AG20443 (cell line): ENCODE measurements around the gene MYCBP2.

ENCODE experiments used
- DNase-seq: peaks from one replicate; pipeline ENCODE4 v3.0.0; 2012; ENCODE audit warnings: low spot score, mixed read lengths

The MYCBP2 gene

DNA sequence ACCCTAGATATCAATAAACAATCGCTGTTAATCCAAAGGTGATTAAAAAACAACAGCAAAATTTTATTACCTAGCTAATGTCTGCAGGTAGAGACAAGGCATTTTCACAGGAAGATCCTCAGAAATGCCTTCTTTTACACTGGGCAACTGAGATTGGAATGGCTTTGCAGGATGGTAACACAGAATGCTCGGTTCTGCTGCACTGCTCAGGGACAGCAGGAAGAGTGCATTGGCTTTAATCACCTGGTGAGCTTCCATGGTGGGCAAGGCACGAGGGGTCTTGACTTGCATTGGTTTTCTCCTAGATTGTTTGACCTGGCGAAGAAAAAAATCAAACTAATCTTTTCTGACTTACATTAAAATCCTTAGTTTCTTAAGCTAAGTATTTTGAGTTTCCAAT lies 231.6 kb downstream of the MYCBP2 start:
- no peak for DNase-seq

DNA sequence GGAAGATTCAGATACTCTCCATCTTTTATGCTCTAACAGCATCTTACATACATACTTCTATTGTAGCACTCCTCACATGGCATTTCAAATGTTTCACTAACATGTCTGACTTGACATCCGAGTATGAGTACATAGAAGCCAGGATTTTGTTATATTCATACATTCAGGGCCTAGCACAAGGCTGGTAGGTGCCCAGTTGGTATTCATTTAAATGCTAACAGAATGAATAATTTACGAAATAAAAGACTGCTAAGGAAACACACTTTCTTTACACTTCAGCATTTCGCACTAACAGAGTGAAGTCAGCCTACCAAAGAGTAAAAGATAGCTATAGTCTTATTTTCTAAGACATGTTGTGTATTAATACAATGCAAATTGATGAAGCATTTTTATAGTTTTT lies 232.1 kb downstream of the MYCBP2 start:
- no peak for DNase-seq

DNA sequence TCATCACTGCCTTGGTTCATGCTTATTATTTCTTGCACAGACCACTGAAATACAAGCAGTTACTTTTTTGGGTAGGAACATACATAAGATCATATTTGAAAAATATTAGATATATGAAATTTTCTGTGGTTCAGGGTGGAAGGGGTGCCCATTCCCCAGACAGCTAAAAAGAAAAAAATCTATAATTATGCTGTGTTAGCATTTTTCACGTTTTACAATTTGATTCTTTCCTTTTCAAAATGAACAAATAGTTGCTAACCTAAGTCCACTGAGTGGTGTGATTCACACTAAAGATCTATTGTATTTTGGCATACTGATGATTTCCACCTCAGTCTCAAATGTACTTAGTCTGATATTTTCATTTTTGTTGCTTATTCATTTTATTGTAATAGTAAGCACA lies 233.2 kb downstream of the MYCBP2 start:
- DNase-seq = no peak

DNA sequence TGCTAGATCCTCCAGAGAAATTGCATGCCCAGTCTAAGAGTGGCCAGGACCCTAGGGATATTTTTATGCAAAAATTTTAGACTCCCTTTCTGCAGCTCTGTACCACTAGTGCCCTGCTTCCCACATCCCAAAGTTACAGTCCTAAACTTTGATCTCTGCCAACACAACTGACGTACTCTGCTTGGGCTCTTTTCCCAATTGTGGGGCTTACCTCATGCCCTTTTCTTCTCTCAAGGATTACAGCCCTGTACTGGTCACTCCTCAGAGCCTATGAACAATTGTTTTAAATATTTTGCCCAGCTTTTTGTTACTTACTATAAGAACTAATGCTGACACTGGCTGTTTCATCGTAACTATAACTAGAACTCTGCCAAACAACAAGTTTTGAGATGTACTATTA lies 242.1 kb downstream of the MYCBP2 start:
- DNase-seq = no peak

DNA sequence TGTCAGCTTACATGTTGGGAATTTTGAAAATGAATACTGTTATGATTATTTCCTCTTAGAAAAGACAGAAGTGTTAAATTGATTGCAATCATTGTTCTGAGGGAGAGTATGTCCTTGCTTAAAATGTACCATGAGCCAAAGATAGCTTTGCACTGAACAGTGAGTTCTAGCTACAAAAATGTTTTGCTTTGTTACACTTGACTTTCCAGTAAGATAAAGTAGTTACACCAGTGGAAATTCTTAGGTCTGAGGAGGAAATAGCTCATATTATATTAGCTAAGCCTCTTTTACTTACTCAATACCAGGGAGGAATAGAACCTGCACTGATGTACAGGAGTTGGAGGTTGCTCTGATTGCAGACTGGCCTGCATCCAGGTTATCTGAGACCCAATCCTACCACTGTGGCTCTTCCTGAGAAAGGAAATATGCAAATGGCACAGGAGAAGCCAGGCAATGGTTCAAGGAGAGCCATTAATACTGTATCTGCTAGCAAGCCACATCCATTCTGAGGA lies 246.9 kb downstream of the MYCBP2 start:
- DNase-seq = no peak

DNA sequence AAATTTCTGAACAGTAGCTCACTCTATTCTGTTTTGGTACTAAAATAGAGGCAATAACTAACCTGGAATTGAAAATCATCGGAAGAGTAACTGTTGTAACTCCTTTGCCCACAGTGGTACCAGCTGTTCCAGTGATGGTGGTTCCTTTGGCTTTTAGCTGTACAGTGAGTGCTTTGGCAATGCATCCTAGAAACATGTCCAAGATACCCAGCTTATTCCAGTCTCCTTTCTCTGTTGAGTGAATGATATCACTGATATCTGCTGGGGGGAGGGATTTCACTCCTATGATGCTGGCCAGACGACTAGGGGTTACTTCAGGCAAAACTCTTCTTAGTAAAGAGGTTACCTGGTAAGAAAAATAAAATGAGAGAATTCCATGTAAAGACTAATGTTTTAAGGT lies 259.4 kb downstream of the MYCBP2 start:
- no peak for DNase-seq

DNA sequence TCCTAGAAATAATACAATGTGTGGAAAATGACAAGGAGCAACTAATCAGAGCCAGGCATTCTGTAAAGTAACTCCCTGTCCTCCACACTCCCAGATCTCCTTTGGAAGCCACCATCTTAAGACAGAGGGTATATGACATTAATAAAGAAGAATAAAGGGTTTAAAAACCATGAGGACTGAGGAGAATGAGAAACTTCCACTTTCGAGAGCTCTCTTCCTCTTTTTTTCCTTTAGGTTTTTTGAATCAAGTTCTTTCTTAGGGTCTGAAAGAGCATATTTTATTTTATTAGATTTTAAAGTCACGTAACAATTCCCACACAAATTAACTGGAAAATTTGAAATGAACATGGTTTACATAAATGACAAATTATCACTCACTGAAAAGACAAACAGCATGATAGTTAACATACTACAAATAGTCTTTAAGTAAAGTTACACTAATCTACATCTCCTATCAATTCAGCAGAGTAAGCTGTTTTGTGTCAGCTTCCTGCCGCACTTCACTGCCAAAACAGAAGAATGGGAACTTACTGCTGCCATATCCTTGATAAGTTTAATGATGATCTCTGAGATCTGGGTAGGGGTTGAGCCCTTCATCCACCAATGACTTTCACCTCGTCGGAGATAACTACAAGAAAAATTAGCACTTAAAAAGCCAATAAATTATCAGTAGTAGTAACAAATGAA lies 261.3 kb downstream of the MYCBP2 start:
- no peak for DNase-seq

DNA sequence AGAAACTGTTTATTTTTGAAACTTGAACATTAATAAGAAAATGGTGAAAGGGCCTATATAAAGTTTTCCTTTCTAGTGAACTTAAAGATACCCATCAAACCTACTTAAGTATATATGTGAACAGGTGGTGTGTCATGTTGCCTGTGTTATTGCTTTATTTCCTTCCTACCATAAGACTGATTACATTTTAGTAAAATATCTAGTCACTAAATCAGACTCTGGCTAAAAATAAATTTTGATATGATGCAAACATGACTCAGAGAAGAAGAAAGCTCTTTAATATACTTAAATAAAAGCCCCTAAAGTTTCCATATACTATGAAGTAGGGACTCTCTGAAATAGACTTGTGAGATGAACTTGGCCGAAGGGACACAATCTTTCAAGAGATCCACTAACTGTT lies 264.8 kb downstream of the MYCBP2 start:
- no peak for DNase-seq

DNA sequence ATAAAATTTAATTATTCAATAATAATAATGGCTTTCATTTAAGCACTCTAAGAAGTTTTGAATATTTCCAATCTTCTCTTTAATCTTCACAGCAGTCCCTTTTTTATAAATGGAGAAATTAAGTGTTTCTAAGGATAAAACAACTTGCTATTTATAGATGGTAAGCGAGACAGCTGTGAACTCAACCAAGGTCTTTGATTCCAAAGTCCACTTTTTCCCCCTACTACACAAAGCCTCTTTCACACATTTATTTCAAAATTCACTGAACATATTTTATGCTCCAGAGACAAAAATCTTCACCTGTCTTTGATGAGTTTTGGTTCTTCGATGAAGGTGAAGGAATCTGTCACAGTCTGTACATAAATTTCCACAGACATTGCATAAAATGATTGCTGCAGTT lies 265.5 kb downstream of the MYCBP2 start:
- no peak for DNase-seq

DNA sequence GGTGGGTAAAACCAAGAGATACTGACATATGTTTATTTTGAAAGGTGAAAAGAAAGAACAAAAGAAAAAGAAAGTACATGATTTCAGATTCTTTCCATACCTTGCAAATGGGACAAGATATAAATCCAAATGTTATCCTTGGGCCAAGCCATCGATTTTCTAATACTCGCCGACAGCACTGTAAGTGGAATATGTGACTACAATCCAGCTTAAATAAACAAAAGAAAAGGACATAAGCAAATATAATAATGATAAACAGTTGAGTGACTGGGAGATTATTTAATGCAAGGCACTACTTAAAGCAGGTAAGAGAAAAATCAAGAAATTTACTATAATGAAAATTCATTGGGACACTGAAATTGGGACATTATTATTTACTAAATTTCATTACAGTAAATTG lies 270.0 kb downstream of the MYCBP2 start:
- DNase-seq = no peak

DNA sequence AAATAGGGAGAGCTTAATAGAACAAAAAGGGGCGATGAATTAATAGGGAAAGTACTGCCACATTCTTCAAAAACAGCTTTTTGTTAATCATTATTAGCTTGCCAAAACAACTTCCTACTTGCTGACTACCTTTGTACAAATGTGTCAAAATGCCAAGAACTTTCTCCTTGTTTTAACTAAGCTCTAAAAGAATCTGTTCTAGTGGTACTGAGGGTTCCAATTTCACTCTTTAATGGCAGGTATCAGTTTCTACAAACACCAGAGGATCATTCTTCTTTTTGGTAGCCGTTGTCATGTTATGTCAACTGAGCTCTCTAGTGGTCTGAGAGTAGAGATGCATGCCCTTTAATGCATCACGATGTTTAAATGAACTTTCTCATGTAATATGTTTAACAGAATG lies 270.5 kb downstream of the MYCBP2 start:
- DNase-seq = no peak

DNA sequence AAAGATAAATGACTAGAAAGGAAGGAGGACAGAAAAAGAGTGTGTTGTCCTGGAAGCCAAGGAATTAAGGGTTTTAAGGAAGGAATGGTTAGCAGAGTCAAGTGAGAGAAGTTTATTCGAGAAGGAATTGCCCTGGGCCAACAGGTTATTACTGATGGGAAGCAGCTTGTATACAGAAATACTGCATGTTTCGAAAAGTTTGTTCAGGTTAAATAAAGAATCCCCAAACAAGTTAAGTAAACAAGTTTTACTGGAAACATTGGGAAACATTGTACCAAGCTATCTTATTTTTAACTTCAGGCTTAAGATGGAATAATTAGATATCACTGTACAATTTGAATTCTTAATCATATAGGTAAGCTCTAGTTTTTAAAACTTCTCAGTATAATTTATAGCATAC lies 271.7 kb downstream of the MYCBP2 start:
- DNase-seq = no peak

DNA sequence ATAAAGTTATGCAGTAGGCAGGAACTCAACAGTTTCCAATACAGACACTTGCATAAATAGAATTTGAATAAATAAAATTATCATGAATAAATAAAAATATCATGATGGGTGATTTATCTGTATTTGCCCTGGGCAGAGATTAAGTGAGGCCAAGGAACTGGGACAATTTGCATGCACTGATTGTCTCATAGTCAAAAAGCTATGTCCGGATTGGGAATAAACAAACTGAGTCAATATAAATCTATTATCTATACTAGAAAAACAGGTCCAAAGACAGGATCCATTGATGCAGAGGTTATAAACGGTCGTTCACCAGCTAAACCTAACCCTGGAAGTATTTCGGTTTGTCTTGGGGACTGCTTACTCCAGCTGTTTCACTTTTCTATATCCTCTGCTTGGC lies 273.7 kb downstream of the MYCBP2 start:
- DNase-seq = no peak

DNA sequence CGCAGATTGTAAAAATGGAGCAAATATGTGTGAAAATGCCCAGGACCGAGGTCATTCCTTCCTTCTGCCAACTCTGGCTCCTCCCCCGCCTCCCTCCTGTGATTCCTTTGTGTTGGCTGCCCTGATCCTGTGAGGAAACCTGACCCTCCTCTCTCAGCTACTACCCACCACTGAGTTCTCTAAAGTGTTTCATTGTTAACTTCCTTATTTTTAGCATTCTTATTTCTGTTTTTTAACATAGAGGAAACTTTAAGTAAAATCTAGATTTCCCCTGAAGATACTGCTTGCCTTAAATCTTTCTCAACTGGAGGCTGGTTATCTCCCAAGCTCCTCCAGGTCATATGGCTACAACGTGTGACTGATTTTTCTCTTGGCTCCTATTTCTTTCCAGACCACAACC lies 278.2 kb downstream of the MYCBP2 start:
- DNase-seq = no peak

DNA sequence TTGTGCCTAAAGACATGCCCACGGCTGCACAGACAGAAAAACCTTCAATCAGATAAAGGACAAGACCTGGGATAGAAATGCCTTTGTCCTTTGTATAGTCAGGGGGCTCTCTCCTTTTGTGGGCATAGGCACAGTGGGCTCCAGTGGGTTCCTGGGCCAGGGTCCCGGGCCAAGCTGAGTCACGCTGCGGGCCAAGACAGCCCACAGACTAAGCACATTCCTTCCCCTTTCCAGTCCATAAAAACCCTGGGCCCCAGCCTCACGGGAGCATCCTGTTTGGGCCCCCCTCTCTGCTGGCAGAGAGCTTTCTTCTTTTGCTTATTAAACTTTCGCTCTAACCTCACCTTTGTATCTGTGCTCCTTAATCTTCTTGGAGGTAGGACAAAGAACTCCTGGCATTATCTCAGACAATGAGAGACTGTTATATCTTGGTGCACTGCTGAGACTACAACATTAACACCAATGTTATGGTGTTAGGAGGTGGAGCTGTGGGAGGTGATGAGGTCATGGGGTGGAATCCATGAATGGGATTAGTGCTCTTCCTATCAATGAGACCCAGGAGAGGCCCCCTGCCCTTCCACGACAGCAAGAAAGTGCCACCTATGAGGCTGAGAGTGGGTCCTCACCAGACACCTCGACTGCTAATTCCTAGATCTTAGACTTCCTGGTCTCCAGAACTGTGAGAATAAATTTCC lies 279.1 kb downstream of the MYCBP2 start:
- no peak for DNase-seq

DNA sequence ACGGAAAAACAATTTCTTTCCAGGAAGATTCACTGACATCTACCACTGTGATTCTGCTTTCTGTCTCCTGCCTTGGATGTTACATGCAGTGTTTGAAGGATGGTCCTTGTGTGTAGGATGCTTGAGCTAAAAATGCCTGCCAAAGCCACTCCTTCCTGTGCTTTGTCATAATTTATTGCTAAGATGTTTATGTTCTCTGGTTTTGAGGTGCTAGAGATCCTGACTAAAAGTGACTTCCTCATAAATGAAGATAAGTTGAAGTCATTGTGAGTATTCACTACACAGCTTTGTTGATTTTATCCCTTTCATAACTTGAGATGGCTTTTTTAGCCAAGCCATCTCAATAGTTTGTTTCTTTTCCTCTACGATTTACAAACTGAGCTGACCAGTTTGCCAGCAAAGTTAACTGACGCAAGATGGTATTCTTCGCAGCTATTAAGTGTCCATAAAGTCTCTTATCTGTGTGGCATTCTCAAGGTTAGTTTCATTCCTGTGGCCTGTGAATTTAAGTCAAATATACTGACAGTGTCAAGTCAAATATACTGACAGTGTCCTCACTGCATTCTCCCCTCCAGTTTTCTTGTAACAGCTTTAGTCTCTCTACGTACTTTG lies 284.2 kb downstream of the MYCBP2 start:
- no peak for DNase-seq

DNA sequence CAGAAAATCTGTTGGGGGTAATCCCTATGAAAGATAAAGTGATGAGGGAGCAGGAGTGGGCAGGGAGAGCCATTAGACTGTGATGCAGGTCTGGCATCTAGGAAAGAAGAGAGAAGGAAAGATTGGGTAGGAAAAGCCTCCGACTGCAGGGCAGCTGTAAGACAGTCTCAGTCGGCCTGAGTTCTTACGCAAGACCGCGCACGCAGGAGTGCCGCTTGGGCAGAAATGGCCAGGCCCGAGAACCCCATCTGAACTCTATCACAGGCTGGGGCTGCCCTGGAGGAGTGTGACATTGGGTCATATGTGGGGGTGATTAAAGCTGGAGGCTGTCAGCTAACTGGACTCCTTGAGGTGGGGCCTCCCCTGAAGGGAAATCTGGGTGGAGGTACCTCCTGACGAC lies 286.1 kb downstream of the MYCBP2 start:
- DNase-seq = no peak

DNA sequence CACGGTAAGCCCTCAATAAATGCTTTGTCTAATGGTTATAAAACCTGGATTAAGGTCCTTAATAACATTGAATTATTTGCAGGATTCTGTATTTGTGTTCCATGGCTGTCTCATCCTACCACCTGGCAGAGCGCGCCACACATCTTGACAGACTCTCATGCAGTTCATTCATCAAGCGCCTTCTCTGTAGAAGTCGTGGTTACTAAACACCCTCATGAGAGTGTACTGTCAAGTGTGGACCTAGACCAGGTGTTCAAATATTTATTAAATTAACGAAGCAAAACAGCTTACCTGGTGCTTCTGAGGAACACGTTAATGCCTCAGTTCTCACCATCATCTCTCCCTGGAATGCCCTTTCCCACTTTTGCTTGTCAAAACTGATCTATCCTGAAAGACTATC lies 286.8 kb downstream of the MYCBP2 start:
- DNase-seq = no peak

DNA sequence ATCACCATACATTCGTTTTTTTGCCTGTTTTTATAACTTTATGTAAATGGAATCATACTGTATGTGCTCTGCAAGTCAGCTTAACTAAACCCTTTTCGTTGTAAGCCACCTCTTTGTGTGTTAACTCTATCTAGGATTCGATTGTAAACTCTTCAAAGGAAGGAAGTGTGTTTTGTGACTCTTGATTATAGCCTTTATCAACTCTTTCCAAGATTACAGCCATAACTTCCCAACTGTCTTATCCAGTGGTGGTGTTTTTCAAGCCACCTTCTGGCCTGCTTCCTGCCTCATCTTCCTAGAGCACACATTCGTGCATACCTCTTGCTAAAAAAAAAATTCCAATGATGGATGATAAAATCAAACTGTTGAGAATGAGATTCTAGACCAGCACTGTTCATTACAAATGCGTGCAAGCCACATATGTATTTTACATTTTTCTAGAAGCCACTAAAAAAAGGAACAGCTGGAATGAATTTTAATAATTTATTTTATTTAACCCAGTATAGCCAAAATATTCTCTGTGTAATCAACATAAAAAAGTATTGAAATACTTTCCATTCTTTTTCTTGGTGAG lies 287.9 kb downstream of the MYCBP2 start:
- no peak for DNase-seq

DNA sequence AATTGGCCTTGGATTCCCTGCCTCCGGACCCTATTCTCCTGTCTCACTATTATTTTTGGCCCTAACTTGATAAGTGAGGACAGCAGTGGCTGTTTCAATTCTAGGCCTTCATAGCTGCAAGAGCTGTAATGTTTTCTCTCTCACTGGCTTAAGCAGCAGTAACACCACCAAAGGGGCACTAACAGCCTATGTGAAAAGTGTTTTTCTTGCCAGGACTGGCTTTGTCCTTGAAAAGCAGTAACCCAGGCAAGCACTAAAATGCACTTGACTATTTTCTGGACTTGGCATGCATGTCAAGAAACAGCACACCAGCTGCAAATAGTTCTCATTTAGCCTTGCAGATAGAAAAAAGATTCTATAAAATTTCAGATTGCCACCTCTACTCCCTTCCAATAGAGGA lies 290.6 kb downstream of the MYCBP2 start:
- no peak for DNase-seq

DNA sequence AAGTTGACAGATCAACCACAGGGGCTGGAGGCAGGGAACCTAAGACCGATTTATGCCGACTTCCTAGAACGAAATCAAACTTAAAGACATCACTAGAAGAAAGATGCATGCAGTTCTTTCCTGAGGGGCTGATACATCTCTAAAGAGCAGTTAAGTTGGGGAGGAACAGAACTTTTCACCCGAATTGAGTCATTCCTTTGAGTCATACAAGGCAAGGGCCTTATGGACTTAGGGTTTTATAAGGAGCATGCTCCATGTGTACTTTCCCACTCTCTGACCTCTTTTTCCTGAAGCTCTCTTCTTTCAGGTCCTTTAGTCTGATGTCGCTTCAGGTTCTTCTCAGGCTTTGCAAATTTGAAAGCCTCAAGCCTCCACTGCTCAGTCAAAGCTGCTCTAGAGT lies 292.0 kb downstream of the MYCBP2 start:
- peak; percentile 43 for DNase-seq

DNA sequence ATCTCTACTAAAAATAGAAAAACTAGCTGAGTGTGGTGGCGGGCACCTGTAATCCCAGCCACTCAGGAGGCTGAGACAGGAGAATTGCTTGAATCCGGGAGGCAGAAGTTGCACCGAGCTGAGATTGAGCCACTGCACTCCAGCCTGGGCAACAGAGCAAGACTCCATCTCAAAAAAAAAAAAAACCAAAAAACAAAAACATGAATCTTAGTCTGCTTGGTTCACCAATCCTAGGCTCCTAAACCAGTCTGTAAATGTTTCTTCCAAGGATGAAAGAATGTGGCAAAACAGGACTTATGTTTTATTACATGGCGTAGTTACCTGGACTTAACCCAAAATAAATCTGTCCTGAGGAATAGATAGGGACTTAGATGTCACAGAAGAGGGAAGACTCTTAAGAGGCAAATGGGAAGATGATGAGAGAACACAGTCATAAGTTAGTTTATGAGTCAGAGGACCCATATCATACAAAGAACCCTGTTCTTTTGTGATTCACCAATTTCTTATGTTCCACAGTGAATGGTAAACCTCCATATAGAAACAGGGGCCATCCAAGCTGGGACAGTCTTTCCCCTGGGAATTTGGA lies 293.1 kb downstream of the MYCBP2 start:
- DNase-seq = no peak
